Left lung (tissue), 10 donors: ENCODE measurements around the gene SOHLH1. TPM values are rescaled to one million over a fixed set of nuclear protein-coding genes. Genes with fewer than 3 reads are reported as not detected.
A peak's percentile ranks its signal among the peaks of the same experiment; 100 is the strongest.

Source experiments
- ATAC-seq: fragments of 200-7000 bp; cut with Tn5 transposase; one replicate; pipeline ENCODE4 v1.9.1; 2020; ENCODE audit warnings: moderate library complexity
- DNase-seq, 4 donors: peaks; one replicate each; pipeline ENCODE4 v3.0.0-alpha.2; 2013 to 2020
- H3K27ac ChIP-seq, 2 donors: fragments of 200-600 bp; sonication (generic) in 1 of 2; one replicate each; pipeline versions ENCODE4 v1.5.0 to v1.8.0; 2020 to 2021
- H3K27me3 ChIP-seq, 2 donors: fragments of 200-600 bp; sonication (generic) in 1 of 2; one replicate each; pipeline versions ENCODE4 v1.5.0 to v1.8.0; 2020 to 2021
- H3K36me3 ChIP-seq, 2 donors: fragments of 200-600 bp; sonication (generic) in 1 of 2; one replicate each; pipeline versions ENCODE4 v1.5.0 to v1.8.0; 2020 to 2021
- H3K4me1 ChIP-seq, 2 donors: fragments of 200-600 bp; one replicate each; pipeline ENCODE4 v1.8.0; 2021
- H3K4me3 ChIP-seq, 2 donors: fragments of 200-600 bp; sonication (generic) in 1 of 2; one replicate each; pipeline versions ENCODE4 v1.5.0 to v1.8.0; 2020 to 2021; ENCODE audit warnings: mild to moderate bottlenecking in 1 of 2
- H3K9me3 ChIP-seq, 2 donors: fragments of 200-600 bp; sonication (generic) in 1 of 2; one replicate each; pipeline versions ENCODE4 v1.5.0 to v1.8.0; 2020 to 2021
- intact Hi-C, 2 donors: fragments of 100-400 bp; cut with DNase I; formaldehyde crosslinking; loops; one replicate each; pipeline versions ENCODE4 v1.11.2 to v1.14.2; 2022
- polyA plus RNA-seq, 6 donors: library from polyadenylated mRNA; unstranded; fragments of 120-200 nt; gene quantifications; one replicate each; pipeline ENCODE4 v1.2.1, GENCODE V29; 2013; ENCODE audit not compliant: insufficient read length in 6 of 6
- total RNA-seq, 2 donors: library from RNA; stranded (reverse); fragmentation: NEBNext Ultra II Directional; extraction: Animal tissue kit (Norgen Biotek cat#: 25700); gene quantifications; one replicate each; pipeline ENCODE4 v1.2.1, GENCODE V29; 2021
- TF ChIP-seq, protein P1 (sequence below), 2 donors: fragments of 200-600 bp; sonication (generic) in 1 of 2; IDR thresholded peaks; one replicate each; pipeline versions ENCODE4 v1.5.0 to v1.8.0; 2021; ENCODE audit warnings: antibody characterized with exemption in 2 of 2
- donor health status: DM: no; HTN: yes; CAD: no.
- donor health status: DM: no; HTN: no; CAD: no.

SOHLH1 gene
- total and polyA plus RNA-seq, 8 donors: not detected

- H3K27ac ChIP-seq: no peak within 1 kb of the TSS
- no peak within 1 kb of the TSS for H3K4me3 ChIP-seq
- intact Hi-C loops: no loop called here
- ATAC-seq: peak; percentile 85
- H3K9me3 ChIP-seq: no peaks in the 10 kb centered on the region
- H3K36me3 ChIP-seq: no peaks in the 10 kb centered on the region
- peaks cover 3 to 85% of the 10 kb centered on the region in 2 donors for H3K27me3 ChIP-seq
- TF ChIP-seq, protein P1, sequence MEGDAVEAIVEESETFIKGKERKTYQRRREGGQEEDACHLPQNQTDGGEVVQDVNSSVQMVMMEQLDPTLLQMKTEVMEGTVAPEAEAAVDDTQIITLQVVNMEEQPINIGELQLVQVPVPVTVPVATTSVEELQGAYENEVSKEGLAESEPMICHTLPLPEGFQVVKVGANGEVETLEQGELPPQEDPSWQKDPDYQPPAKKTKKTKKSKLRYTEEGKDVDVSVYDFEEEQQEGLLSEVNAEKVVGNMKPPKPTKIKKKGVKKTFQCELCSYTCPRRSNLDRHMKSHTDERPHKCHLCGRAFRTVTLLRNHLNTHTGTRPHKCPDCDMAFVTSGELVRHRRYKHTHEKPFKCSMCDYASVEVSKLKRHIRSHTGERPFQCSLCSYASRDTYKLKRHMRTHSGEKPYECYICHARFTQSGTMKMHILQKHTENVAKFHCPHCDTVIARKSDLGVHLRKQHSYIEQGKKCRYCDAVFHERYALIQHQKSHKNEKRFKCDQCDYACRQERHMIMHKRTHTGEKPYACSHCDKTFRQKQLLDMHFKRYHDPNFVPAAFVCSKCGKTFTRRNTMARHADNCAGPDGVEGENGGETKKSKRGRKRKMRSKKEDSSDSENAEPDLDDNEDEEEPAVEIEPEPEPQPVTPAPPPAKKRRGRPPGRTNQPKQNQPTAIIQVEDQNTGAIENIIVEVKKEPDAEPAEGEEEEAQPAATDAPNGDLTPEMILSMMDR (IDR thresholded peaks at IDR 0.05): peak; percentile 92 to 96
- H3K4me1 ChIP-seq: peaks cover 0 to 11% of the 10 kb centered on the region in 2 donors
- peak in 3 of 4 donors; percentile 40 to 89 (median 74) for DNase-seq
Observed at GRCh38 chr9:135701959-135702721, 2.9 kb upstream of the SOHLH1 start, which contains the start of gene KCNT1. KCNT1 (plus strand) TSS chr9:135702185; CDS start chr9:135702259, 74 bp downstream.

DNA sequence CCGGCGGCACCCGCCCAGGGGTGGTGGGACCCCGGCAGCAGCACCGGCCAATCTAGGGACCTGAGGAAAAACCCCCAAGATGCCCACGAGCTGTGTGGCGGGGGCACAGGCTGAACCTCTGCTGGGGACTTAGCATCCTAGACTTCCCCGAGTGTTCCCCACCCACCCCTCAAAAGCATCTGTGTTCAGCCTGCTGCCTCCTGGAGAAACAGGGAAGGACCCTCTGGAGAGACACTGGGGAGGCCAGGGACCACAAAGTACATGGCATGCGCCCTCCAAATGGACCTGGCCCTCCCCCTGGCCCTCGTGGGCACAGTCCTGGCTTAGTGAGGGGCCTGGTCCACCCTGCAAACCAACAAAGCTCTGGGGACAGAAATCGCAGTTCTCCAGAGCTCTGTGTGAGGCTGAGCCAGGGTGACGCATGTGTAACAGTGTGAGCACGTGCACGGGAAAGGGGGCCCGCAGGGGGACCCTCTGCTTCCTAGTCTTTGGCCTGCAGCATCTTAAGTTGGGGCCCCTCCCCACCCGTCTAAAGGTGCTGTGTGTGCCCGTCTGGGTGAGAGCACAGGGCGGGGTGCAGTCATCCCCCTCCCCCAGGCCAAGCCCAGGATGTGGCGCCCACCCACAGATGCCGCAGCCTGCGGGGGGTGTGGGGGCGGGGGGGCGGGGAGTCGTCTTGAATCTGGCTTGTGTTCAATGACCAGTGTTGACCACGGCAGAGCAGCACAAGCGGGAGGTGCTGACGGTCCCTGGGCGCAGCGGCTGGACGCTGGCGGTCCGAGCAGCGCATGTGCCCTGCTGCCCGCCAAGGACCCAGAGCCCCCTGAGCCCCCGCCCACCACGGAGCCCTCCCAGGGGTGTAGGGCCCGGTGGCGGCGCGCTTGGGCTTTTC, 2.0 kb upstream of the SOHLH1 start:
- ATAC-seq: no peak
- H3K4me1 ChIP-seq: peaks cover 0 to 11% of the 10 kb centered on the region in 2 donors
- TF ChIP-seq, protein P1 (IDR thresholded peaks at IDR 0.05): no peak
- intact Hi-C loops: no loop called here
- no peaks in the 10 kb centered on the region for H3K9me3 ChIP-seq
- peak in 1 of 4 donors; percentile 24 for DNase-seq
- no peaks in the 10 kb centered on the region for H3K36me3 ChIP-seq
- H3K27me3 ChIP-seq: peaks cover 3 to 85% of the 10 kb centered on the region in 2 donors
- H3K27ac ChIP-seq: no peak overlapping the region
- H3K4me3 ChIP-seq: no peak overlapping the region

GRCh38 chr9:135700525-135700924, 1.2 kb upstream of the SOHLH1 start:
- intact Hi-C loops: no loop called here
- ATAC-seq: no peak
- peaks cover 3 to 85% of the 10 kb centered on the region in 2 donors for H3K27me3 ChIP-seq
- TF ChIP-seq, protein P1 (IDR thresholded peaks at IDR 0.05): no peak
- no peaks in the 10 kb centered on the region for H3K9me3 ChIP-seq
- H3K4me3 ChIP-seq: no peak overlapping the region
- no peaks in the 10 kb centered on the region for H3K36me3 ChIP-seq
- H3K27ac ChIP-seq: no peak overlapping the region
- no peak for DNase-seq
- H3K4me1 ChIP-seq: peaks cover 0 to 11% of the 10 kb centered on the region in 2 donors

GRCh38 chr9:135698767-135699166, 514 bp downstream of the SOHLH1 start:
- Histone ChIP-seq H3K36me3 (no peaks in the 10 kb centered on the region), H3K4me3 (no peak overlapping the region), H3K4me1 (peaks cover 0 to 11% of the 10 kb centered on the region in 2 donors), H3K27me3 (peaks cover 3 to 85% of the 10 kb centered on the region in 2 donors), H3K27ac (no peak overlapping the region), H3K9me3 (no peaks in the 10 kb centered on the region)
- intact Hi-C loops: no loop called here
- no peak for ATAC-seq
- DNase-seq: no peak
- TF ChIP-seq, protein P1 (IDR thresholded peaks at IDR 0.05): no peak

GRCh38 chr9:135698236-135698635, 1.0 kb downstream of the SOHLH1 start:
- DNase-seq (no peak), ATAC-seq (no peak)
- Histone ChIP-seq H3K4me1 (peaks cover 0 to 11% of the 10 kb centered on the region in 2 donors), H3K27me3 (peaks cover 3 to 85% of the 10 kb centered on the region in 2 donors), H3K27ac (no peak overlapping the region), H3K36me3 (no peaks in the 10 kb centered on the region), H3K9me3 (no peaks in the 10 kb centered on the region), H3K4me3 (no peak overlapping the region)
- TF ChIP-seq, protein P1 (IDR thresholded peaks at IDR 0.05): no peak
- intact Hi-C loops: no loop called here
